SK-N-MC (cell line): Measurements from ENCODE around the gene PPIA.
"Not testable (repeated sequence)": the region's sequence is repeated elsewhere in the genome, so short reads cannot be mapped to it uniquely, and the experiment has no call there.

ENCODE experiments used
- DNase-seq: peaks from one replicate; pipeline ENCODE4 v3.0.0-alpha.2; 2011; ENCODE audit warnings: low read depth, low spot score
- H3K27ac ChIP-seq: fragments of 200-600 bp; sonication (generic); 2 replicates; pipeline ENCODE4 v1.5.1; 2016; ENCODE audit warnings: mixed run types
- H3K36me3 ChIP-seq: fragments of 200-600 bp; sonication (generic); 2 replicates; pipeline ENCODE4 v1.6.1; 2017; ENCODE audit warnings: antibody characterized with exemption, low read length, mixed read lengths; ENCODE audit not compliant: insufficient read depth
- H3K4me3 ChIP-seq: fragments of 200-600 bp; sonication (generic); 2 replicates; pipeline ENCODE4 v1.5.1; 2016
- H3K9ac ChIP-seq: fragments of 200-600 bp; sonication (generic); 2 replicates; pipeline ENCODE4 v1.8.0; 2017; ENCODE audit warnings: mixed run types, mixed read lengths; ENCODE audit not compliant: insufficient read length
- H3K9me3 ChIP-seq: fragments of 200-600 bp; sonication (generic); 2 replicates; pipeline ENCODE4 v1.6.1; 2017; ENCODE audit warnings: low read depth, mild to moderate bottlenecking, antibody characterized with exemption, low read length, moderate library complexity, mixed read lengths
- EZH2 ChIP-seq: fragments of 200-600 bp; sonication (generic); IDR thresholded peaks from one replicate; pipeline ENCODE4 v1.6.1; 2017; ENCODE audit warnings: antibody characterized with exemption
- FOXP2 ChIP-seq: optimal IDR thresholded peaks from 2 replicates; pipeline ENCODE3; 2011; ENCODE audit warnings: mild to moderate bottlenecking, moderate library complexity; ENCODE audit not compliant: insufficient read depth; ENCODE audit errors: extremely low read length, control extremely low read depth
- POLR2AphosphoS5 ChIP-seq: IDR thresholded peaks from 2 replicates; pipeline ENCODE4 v1.6.1; 2012; ENCODE audit warnings: mild to moderate bottlenecking, low read depth, low read length, borderline replicate concordance

Gene PPIA

GRCh38 chr7:44767912-44768627 is 28.4 kb upstream of the PPIA start:
- H3K4me3 ChIP-seq: no peak overlapping the region
- no peak overlapping the region for H3K9ac ChIP-seq
- H3K36me3 ChIP-seq: peaks cover 50% of the 10 kb centered on the region; the same call in 1 of the 2 replicates
- H3K27ac ChIP-seq: peak overlapping the region; percentile 36; the same call in 1 of the 2 replicates
- TF ChIP-seq POLR2AphosphoS5: 0 out of 2 replicates have a peak, but pooled peaks have one; percentile 28
- TF ChIP-seq FOXP2: no peak
- no peak for DNase-seq
- H3K9me3 ChIP-seq: no peaks in the 10 kb centered on the region

DNA sequence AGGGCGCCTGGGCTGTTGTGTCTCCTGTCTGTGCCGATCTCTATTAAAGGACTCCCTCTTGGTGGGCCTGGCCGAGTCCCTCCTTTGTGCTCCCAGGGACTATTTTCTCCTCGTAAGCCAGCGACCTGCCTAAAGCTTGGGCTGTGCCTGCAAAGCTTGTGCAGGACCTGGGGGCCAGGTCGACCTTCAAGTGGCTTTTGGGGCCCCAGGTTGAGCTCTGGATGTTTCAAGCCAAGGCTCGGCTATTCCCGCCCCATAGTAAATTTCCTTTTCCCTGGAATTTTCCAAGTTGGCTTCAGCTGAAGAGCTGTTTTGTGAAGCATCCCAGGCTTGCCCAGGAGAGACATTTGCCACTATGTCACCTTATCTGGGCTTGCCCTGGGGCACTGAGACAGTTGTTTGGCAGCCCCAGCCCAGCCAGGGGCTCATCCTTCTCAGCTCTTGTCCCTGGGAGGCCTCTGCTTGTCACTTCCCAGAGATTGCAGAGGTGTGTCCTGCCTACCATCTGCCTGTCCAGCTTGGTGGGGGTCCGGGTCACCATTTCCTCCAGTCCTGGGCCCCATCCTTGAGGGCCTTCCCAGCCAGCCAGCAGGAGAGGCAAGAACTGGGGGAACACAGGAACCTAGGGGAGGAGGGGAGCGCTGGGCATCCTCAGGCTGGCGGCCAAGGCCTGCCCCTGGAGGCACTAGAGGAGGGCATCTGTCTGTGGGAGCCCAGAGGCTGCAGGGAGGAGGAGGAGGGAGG is 27.7 kb upstream of the PPIA start:
- Histone ChIP-seq H3K4me3 (no peak overlapping the region), H3K27ac (peak overlapping the region; percentile 36; the same call in 1 of the 2 replicates), H3K36me3 (peaks cover 43% of the 10 kb centered on the region; the same call in 1 of the 2 replicates), H3K9me3 (no peaks in the 10 kb centered on the region), H3K9ac (no peak overlapping the region)
- DNase-seq: no peak
- TF ChIP-seq EZH2: no peak
- no peak for TF ChIP-seq FOXP2
- no peak for TF ChIP-seq POLR2AphosphoS5

DNA sequence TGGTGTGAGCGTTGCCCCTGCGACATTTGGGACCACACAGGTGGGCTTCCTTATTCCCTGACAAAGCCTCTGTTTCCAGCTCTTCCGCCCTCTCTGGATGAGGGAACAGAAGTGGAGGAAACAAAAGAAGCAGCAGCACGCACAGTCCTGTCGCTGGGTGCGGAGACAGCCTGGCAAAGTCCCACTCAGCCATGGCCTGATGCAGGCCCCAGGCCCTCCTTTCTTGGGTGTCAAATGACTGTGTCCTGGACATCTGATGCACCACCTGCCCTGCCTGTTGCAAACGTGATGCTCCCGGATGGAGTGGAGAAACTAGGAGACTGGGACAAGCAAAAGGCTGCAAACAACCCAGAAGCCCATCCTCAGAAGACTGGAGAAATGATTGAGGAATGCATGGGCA is 27.1 kb upstream of the PPIA start:
- H3K27ac ChIP-seq: no peak overlapping the region
- H3K9ac ChIP-seq: no peak overlapping the region
- no peak for TF ChIP-seq EZH2
- no peak for TF ChIP-seq POLR2AphosphoS5
- TF ChIP-seq FOXP2: no peak
- peaks cover 37% of the 10 kb centered on the region; the same call in 1 of the 2 replicates for H3K36me3 ChIP-seq
- H3K4me3 ChIP-seq: no peak overlapping the region
- DNase-seq: no peak
- H3K9me3 ChIP-seq: no peaks in the 10 kb centered on the region

GRCh38 chr7:44769776-44770294 is 26.6 kb upstream of the PPIA start:
- Histone ChIP-seq H3K27ac (0 out of 2 replicates have a peak overlapping the region, but pooled peaks have one; percentile 13), H3K36me3 (peaks cover 32% of the 10 kb centered on the region; the same call in 1 of the 2 replicates), H3K4me3 (no peak overlapping the region), H3K9ac (no peak overlapping the region), H3K9me3 (no peaks in the 10 kb centered on the region)
- DNase-seq: no peak
- no peak for TF ChIP-seq EZH2
- TF ChIP-seq FOXP2: no peak
- TF ChIP-seq POLR2AphosphoS5: no peak

DNA sequence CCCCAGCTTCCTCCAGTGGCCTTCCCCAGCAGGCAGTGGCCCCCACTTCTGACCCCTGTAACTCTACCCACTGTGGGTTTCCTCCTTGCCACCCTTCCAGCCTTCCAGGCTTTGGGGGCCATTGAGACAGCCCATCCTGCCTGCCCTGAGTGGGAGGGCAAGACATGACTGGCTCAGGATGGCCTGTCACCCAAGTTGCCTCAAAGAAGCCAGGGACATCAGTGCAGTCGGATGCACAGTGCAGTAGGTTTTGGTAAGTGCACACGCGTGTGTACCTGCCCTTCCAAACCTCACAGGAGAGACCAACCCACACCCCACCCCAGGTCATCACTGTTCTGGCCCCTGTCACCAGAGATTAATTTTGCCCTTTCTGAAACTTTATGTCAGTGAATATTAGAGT is 25.1 kb upstream of the PPIA start:
- Histone ChIP-seq H3K36me3 (peaks cover 17% of the 10 kb centered on the region; the same call in 1 of the 2 replicates), H3K9ac (no peak overlapping the region), H3K9me3 (no peaks in the 10 kb centered on the region), H3K4me3 (no peak overlapping the region), H3K27ac (no peak overlapping the region)
- TF ChIP-seq POLR2AphosphoS5: no peak
- no peak for TF ChIP-seq FOXP2
- TF ChIP-seq EZH2: no peak
- DNase-seq: no peak

GRCh38 chr7:44772440-44772839 is 24.0 kb upstream of the PPIA start:
- Histone ChIP-seq H3K27ac (no peak overlapping the region), H3K36me3 (peaks cover 6% of the 10 kb centered on the region; the same call in 1 of the 2 replicates), H3K4me3 (no peak overlapping the region), H3K9me3 (no peaks in the 10 kb centered on the region), H3K9ac (no peak overlapping the region)
- TF ChIP-seq EZH2 (no peak), FOXP2 (no peak), POLR2AphosphoS5 (no peak)
- DNase-seq: no peak

GRCh38 chr7:44772867-44773266 is 23.6 kb upstream of the PPIA start:
- H3K4me3 ChIP-seq: no peak overlapping the region
- peaks cover 3% of the 10 kb centered on the region; the same call in 1 of the 2 replicates for H3K36me3 ChIP-seq
- no peak for TF ChIP-seq EZH2
- TF ChIP-seq POLR2AphosphoS5: no peak
- no peak for TF ChIP-seq FOXP2
- DNase-seq: no peak
- no peak overlapping the region for H3K27ac ChIP-seq
- H3K9ac ChIP-seq: no peak overlapping the region
- H3K9me3 ChIP-seq: no peaks in the 10 kb centered on the region

DNA sequence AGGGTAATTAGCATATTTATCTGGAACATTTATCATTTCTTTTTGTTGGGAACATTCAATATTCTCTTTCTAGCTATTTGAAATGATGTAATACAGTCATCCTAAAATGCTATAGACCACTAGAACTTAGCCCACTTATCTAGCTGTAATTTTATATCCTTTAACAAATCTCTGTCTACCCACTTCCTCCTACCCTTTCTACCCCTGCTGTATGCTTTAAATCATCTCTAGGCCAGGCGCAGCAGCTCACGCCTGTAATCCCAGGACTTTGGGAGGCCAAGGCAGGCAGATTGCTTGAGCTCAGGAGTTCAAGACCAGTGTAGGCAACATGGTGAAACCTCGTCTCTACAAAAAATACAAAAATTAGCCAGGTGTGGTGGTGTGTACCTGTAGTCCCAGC is 22.0 kb upstream of the PPIA start:
- H3K27ac ChIP-seq, H3K4me3 ChIP-seq, H3K9me3 ChIP-seq, H3K36me3 ChIP-seq, DNase-seq, H3K9ac ChIP-seq: not testable (repeated sequence)
